Activated T-cell treated with anti-CD3 and anti-CD28 coated beads, Interleukin-2, amount 50 U/mL, for 4 hours (primary cell): Measurements from ENCODE around the gene NUDT19. TPM values are rescaled to one million over a fixed set of nuclear protein-coding genes. Genes with fewer than 3 reads are reported as not detected.
"Not testable (repeated sequence)": the region's sequence is repeated elsewhere in the genome, so short reads cannot be mapped to it uniquely, and the experiment has no call there.

Experiments
- ATAC-seq, 2 donors: fragments of 200-7000 bp; cut with Tn5 transposase; one replicate each; pipeline ENCODE4 v1.10.0; 2021
- DNase-seq: peaks from one replicate; pipeline ENCODE4 v3.0.0-alpha.2; 2020
- H3K27me3 Mint-ChIP-seq: one replicate; pipeline ENCODE4 v1.8.0; 2021; ENCODE audit warnings: low read depth, mixed read lengths
- H3K36me3 Mint-ChIP-seq: one replicate; pipeline ENCODE4 v1.8.0; 2022; ENCODE audit warnings: mixed read lengths; ENCODE audit not compliant: insufficient read depth
- H3K4me1 Mint-ChIP-seq: one replicate; pipeline ENCODE4 v1.8.0; 2021; ENCODE audit warnings: low read depth, mixed read lengths
- H3K4me3 Mint-ChIP-seq: one replicate; pipeline ENCODE4 v1.8.0; 2021; ENCODE audit warnings: mild to moderate bottlenecking, moderate library complexity, mixed read lengths
- H3K9me3 Mint-ChIP-seq: one replicate; pipeline ENCODE4 v1.8.0; 2021; ENCODE audit warnings: mixed read lengths
- total RNA-seq, 3 donors: library from RNA; stranded (reverse); gene quantifications; one replicate each; pipeline ENCODE4 v1.2.1, GENCODE V29; 2021

Gene NUDT19
- total RNA-seq, 3 donors from 2014 or later: 22.3 to 27.8 (median 24.7) TPM

- peaks cover 21% of the 10 kb centered on the region for H3K4me1 Mint-ChIP-seq
- peaks cover 4% of the 10 kb centered on the region for H3K9me3 Mint-ChIP-seq
- DNase-seq (no peak), ATAC-seq (no peak)
- H3K36me3 Mint-ChIP-seq: peaks cover 20% of the 10 kb centered on the region
- H3K27me3 Mint-ChIP-seq: no peaks in the 10 kb centered on the region
- no peak overlapping the region for H3K4me3 Mint-ChIP-seq
These were observed 17.4 kb downstream of the NUDT19 start for GRCh38 chr19:32709032-32709431.

GRCh38 chr19:32711747-32712146, 20.1 kb downstream of the NUDT19 start:
- no peak for ATAC-seq
- peaks cover 17% of the 10 kb centered on the region for H3K4me1 Mint-ChIP-seq
- peaks cover 21% of the 10 kb centered on the region for H3K36me3 Mint-ChIP-seq
- H3K4me3 Mint-ChIP-seq: no peak overlapping the region
- no peaks in the 10 kb centered on the region for H3K9me3 Mint-ChIP-seq
- no peak for DNase-seq
- no peaks in the 10 kb centered on the region for H3K27me3 Mint-ChIP-seq

GRCh38 chr19:32716203-32716602, 24.6 kb downstream of the NUDT19 start:
- not testable (repeated sequence) for DNase-seq, H3K27me3 Mint-ChIP-seq, H3K4me1 Mint-ChIP-seq, ATAC-seq, H3K4me3 Mint-ChIP-seq, H3K9me3 Mint-ChIP-seq
- peaks cover 16% of the 10 kb centered on the region for H3K36me3 Mint-ChIP-seq

GRCh38 chr19:32717496-32717895, 25.9 kb downstream of the NUDT19 start:
- ATAC-seq: no peak
- Mint-ChIP-seq H3K4me3 (no peak overlapping the region), H3K4me1 (no peaks in the 10 kb centered on the region), H3K9me3 (no peaks in the 10 kb centered on the region), H3K27me3 (no peaks in the 10 kb centered on the region), H3K36me3 (peaks cover 15% of the 10 kb centered on the region)
- DNase-seq: no peak

GRCh38 chr19:32718286-32718685, 26.7 kb downstream of the NUDT19 start:
- no peak overlapping the region for H3K4me3 Mint-ChIP-seq
- H3K36me3 Mint-ChIP-seq: peaks cover 10% of the 10 kb centered on the region
- ATAC-seq: no peak
- no peaks in the 10 kb centered on the region for H3K4me1 Mint-ChIP-seq
- no peaks in the 10 kb centered on the region for H3K9me3 Mint-ChIP-seq
- H3K27me3 Mint-ChIP-seq: no peaks in the 10 kb centered on the region
- DNase-seq: no peak

- DNase-seq (no peak), ATAC-seq (no peak)
- no peaks in the 10 kb centered on the region for H3K4me1 Mint-ChIP-seq
These were observed 28.0 kb downstream of the NUDT19 start, which contains the start of gene TDRD12 for GRCh38 chr19:32719611-32720059. TDRD12 (plus strand) TSS chr19:32719767; CDS start chr19:32720073, 306 bp downstream.

GRCh38 chr19:32720216-32720935, 28.8 kb downstream of the NUDT19 start:
- no peak for DNase-seq
- no peak for ATAC-seq

More at GRCh38 chr19:32719611-32720059, 28.0 kb downstream of the NUDT19 start, which contains the start of gene TDRD12:
- peaks cover 5% of the 10 kb centered on the region for H3K36me3 Mint-ChIP-seq
- H3K4me3 Mint-ChIP-seq: no peak within 1 kb of the TSS
- H3K9me3 Mint-ChIP-seq: no peaks in the 10 kb centered on the region
- no peaks in the 10 kb centered on the region for H3K27me3 Mint-ChIP-seq

GRCh38 chr19:32720936-32721250, 29.3 kb downstream of the NUDT19 start:
- ATAC-seq: no peak
- DNase-seq: no peak
- no peaks in the 10 kb centered on the region for H3K36me3 Mint-ChIP-seq
- no peaks in the 10 kb centered on the region for H3K27me3 Mint-ChIP-seq
- H3K4me3 Mint-ChIP-seq: no peak overlapping the region
- no peaks in the 10 kb centered on the region for H3K9me3 Mint-ChIP-seq
- no peaks in the 10 kb centered on the region for H3K4me1 Mint-ChIP-seq

More at GRCh38 chr19:32720216-32720935, 28.8 kb downstream of the NUDT19 start:
- Mint-ChIP-seq H3K4me3 (no peak overlapping the region), H3K36me3 (peaks cover under 1% of the 10 kb centered on the region), H3K9me3 (no peaks in the 10 kb centered on the region), H3K4me1 (no peaks in the 10 kb centered on the region), H3K27me3 (no peaks in the 10 kb centered on the region)

GRCh38 chr19:32735936-32736335, 44.3 kb downstream of the NUDT19 start:
- no peaks in the 10 kb centered on the region for H3K9me3 Mint-ChIP-seq
- H3K4me3 Mint-ChIP-seq: no peak overlapping the region
- ATAC-seq: no peak
- H3K36me3 Mint-ChIP-seq: no peaks in the 10 kb centered on the region
- H3K27me3 Mint-ChIP-seq: peaks cover 13% of the 10 kb centered on the region
- DNase-seq: no peak
- H3K4me1 Mint-ChIP-seq: no peaks in the 10 kb centered on the region

- no peaks in the 10 kb centered on the region for H3K9me3 Mint-ChIP-seq
- H3K4me3 Mint-ChIP-seq: no peak overlapping the region
- peaks cover 18% of the 10 kb centered on the region for H3K27me3 Mint-ChIP-seq
- DNase-seq (no peak), ATAC-seq (no peak)
- H3K4me1 Mint-ChIP-seq: peaks cover 7% of the 10 kb centered on the region
- H3K36me3 Mint-ChIP-seq: no peaks in the 10 kb centered on the region
These were observed 51.4 kb downstream of the NUDT19 start for GRCh38 chr19:32743021-32743420.

GRCh38 chr19:32743447-32743846, 51.8 kb downstream of the NUDT19 start:
- H3K27me3 Mint-ChIP-seq: peaks cover 18% of the 10 kb centered on the region
- no peaks in the 10 kb centered on the region for H3K36me3 Mint-ChIP-seq
- ATAC-seq (no peak), DNase-seq (no peak)
- H3K9me3 Mint-ChIP-seq: no peaks in the 10 kb centered on the region
- peaks cover 8% of the 10 kb centered on the region for H3K4me1 Mint-ChIP-seq
- H3K4me3 Mint-ChIP-seq: no peak overlapping the region

GRCh38 chr19:32744555-32745325, 53.1 kb downstream of the NUDT19 start:
- H3K4me1 Mint-ChIP-seq: peaks cover 8% of the 10 kb centered on the region
- H3K36me3 Mint-ChIP-seq: no peaks in the 10 kb centered on the region
- peaks cover 11% of the 10 kb centered on the region for H3K27me3 Mint-ChIP-seq
- H3K4me3 Mint-ChIP-seq: no peak overlapping the region
- ATAC-seq (no peak), DNase-seq (no peak)
- H3K9me3 Mint-ChIP-seq: no peaks in the 10 kb centered on the region

- H3K36me3 Mint-ChIP-seq, DNase-seq, H3K4me1 Mint-ChIP-seq, H3K4me3 Mint-ChIP-seq, H3K9me3 Mint-ChIP-seq, H3K27me3 Mint-ChIP-seq: not testable (repeated sequence)
- ATAC-seq: peak; percentile 12 to 30
These were observed 54.1 kb downstream of the NUDT19 start for GRCh38 chr19:32745594-32746251.

- H3K27me3 Mint-ChIP-seq, H3K36me3 Mint-ChIP-seq, H3K4me3 Mint-ChIP-seq, H3K4me1 Mint-ChIP-seq, DNase-seq, H3K9me3 Mint-ChIP-seq: not testable (repeated sequence)
- ATAC-seq: peak; percentile 80 to 88
These were observed 55.1 kb downstream of the NUDT19 start for GRCh38 chr19:32746631-32747196.
